HepG2 (cell line): ENCODE data around the gene IGF2. TPM values are rescaled to one million over a fixed set of nuclear protein-coding genes. Genes with fewer than 3 reads are reported as not detected.

Experiments
- ARHGAP35 ChIP-seq: sonication (generic); formaldehyde crosslinking; IDR thresholded peaks from 2 replicates; pipeline ENCODE4 v1.9.0; 2022; ENCODE audit warnings: mild to moderate bottlenecking, inconsistent platforms, moderate library complexity, missing genetic modification reagents, borderline replicate concordance
- ARID5B ChIP-seq: IDR thresholded peaks from 2 replicates; pipeline ENCODE4 v1.4.0; 2020; ENCODE audit warnings: mild to moderate bottlenecking, missing genetic modification reagents
- CCDC6 ChIP-seq: sonication (generic); formaldehyde crosslinking; IDR thresholded peaks from 2 replicates; pipeline ENCODE4 v1.8.1; 2022; ENCODE audit warnings: mild to moderate bottlenecking, missing genetic modification reagents, moderate library complexity
- CENPT ChIP-seq: sonication (generic); formaldehyde crosslinking; IDR thresholded peaks from 2 replicates; pipeline ENCODE4 v1.8.0; 2022; ENCODE audit warnings: low read depth, mild to moderate bottlenecking, moderate library complexity, missing genetic modification reagents
- GLI4 ChIP-seq: sonication (generic); formaldehyde crosslinking; IDR thresholded peaks from 2 replicates; pipeline ENCODE4 v1.5.1; 2020; ENCODE audit warnings: missing genetic modification reagents, mild to moderate bottlenecking, moderate library complexity, borderline replicate concordance
- HINFP ChIP-seq: sonication (generic); formaldehyde crosslinking; IDR thresholded peaks from 2 replicates; pipeline ENCODE4 v1.4.0; 2020; ENCODE audit warnings: low read depth, mild to moderate bottlenecking, missing genetic modification reagents
- HMG20B ChIP-seq: conservative IDR thresholded peaks from 2 replicates; pipeline ENCODE4 v1.6.1; 2016; ENCODE audit warnings: missing genetic modification reagents, missing compliant biosample characterization
- HOXA3 ChIP-seq: sonication (generic); formaldehyde crosslinking; IDR thresholded peaks from 2 replicates; pipeline ENCODE4 v1.5.0; 2020; ENCODE audit warnings: missing genetic modification reagents
- MAZ ChIP-seq, 2 experiments: sonication (generic) in 1 of 2; formaldehyde crosslinking in 1 of 2; IDR thresholded peaks; 2 replicates each; pipeline versions ENCODE4 v1.5.0 to v1.6.1; 2012 to 2020; ENCODE audit warnings: low read depth in 2 of 2, mild to moderate bottlenecking in 2 of 2, borderline replicate concordance in 1 of 2, improper control_type of control experiment in 1 of 2, low read length in 1 of 2, missing genetic modification reagents in 1 of 2, moderate library complexity in 1 of 2
- NRL ChIP-seq: sonication (generic); formaldehyde crosslinking; IDR thresholded peaks from 2 replicates; pipeline ENCODE4 v1.5.0; 2020; ENCODE audit warnings: missing genetic modification reagents, mild to moderate bottlenecking, moderate library complexity, borderline replicate concordance
- REXO4 ChIP-seq: sonication (generic); formaldehyde crosslinking; IDR thresholded peaks from 2 replicates; pipeline ENCODE4 v1.8.0; 2022; ENCODE audit warnings: missing genetic modification reagents, mild to moderate bottlenecking, borderline replicate concordance
- SALL1 ChIP-seq: sonication (generic); formaldehyde crosslinking; IDR thresholded peaks from 2 replicates; pipeline ENCODE4 v1.8.0; 2022; ENCODE audit warnings: mild to moderate bottlenecking, missing genetic modification reagents
- SOX6 ChIP-seq, 2 experiments: fragments of 450-650 bp in 1 of 2; sonication (generic) in 1 of 2; formaldehyde crosslinking in 1 of 2; IDR thresholded peaks; 2 replicates each; pipeline versions ENCODE4 v1.4.0 to v1.6.1; 2017 to 2020; ENCODE audit warnings: antibody characterized with exemption in 1 of 2, mild to moderate bottlenecking in 1 of 2, missing genetic modification reagents in 1 of 2
- SRY ChIP-seq: sonication (generic); formaldehyde crosslinking; IDR thresholded peaks from 2 replicates; pipeline ENCODE4 v1.8.0; 2022; ENCODE audit warnings: mild to moderate bottlenecking, missing genetic modification reagents
- TAF1 ChIP-seq: sonication (generic); formaldehyde crosslinking; IDR thresholded peaks from 2 replicates; pipeline ENCODE4 v1.4.0; 2020; ENCODE audit warnings: missing genetic modification reagents
- TRIM24 ChIP-seq: sonication (generic); formaldehyde crosslinking; IDR thresholded peaks from 2 replicates; pipeline ENCODE4 v1.8.0; 2022; ENCODE audit warnings: mild to moderate bottlenecking, missing genetic modification reagents
- TSC22D2 ChIP-seq: sonication (generic); formaldehyde crosslinking; IDR thresholded peaks from 2 replicates; pipeline ENCODE4 v1.5.1; 2020; ENCODE audit warnings: missing genetic modification reagents, mild to moderate bottlenecking, borderline replicate concordance
- ZFY ChIP-seq: sonication (generic); formaldehyde crosslinking; IDR thresholded peaks from 2 replicates; pipeline ENCODE4 v1.4.0; 2020; ENCODE audit warnings: missing genetic modification reagents
- ZFYVE20 ChIP-seq: sonication (generic); formaldehyde crosslinking; IDR thresholded peaks from 2 replicates; pipeline ENCODE4 v1.8.0; 2023; ENCODE audit warnings: low read depth, mild to moderate bottlenecking, moderate library complexity, missing genetic modification reagents, borderline replicate concordance
- ZNF274 ChIP-seq: sonication (generic); formaldehyde crosslinking; IDR thresholded peaks from 2 replicates; pipeline ENCODE4 v1.5.1; 2020; ENCODE audit warnings: mild to moderate bottlenecking, missing genetic modification reagents
- ZNF543 ChIP-seq: sonication (generic); formaldehyde crosslinking; IDR thresholded peaks from 2 replicates; pipeline ENCODE4 v1.4.0; 2020; ENCODE audit warnings: mild to moderate bottlenecking, missing genetic modification reagents
- ZNF556 ChIP-seq: sonication (generic); formaldehyde crosslinking; IDR thresholded peaks from 2 replicates; pipeline ENCODE4 v1.4.0; 2020; ENCODE audit warnings: mild to moderate bottlenecking, missing genetic modification reagents, borderline replicate concordance
- ZNF570 ChIP-seq: sonication (generic); formaldehyde crosslinking; IDR thresholded peaks from 2 replicates; pipeline ENCODE4 v1.4.0; 2020; ENCODE audit warnings: mild to moderate bottlenecking, missing genetic modification reagents, borderline replicate concordance
- ZNF7 ChIP-seq: IDR thresholded peaks from 2 replicates; pipeline ENCODE4 v1.6.1; 2016; ENCODE audit warnings: missing biosample characterization, missing genetic modification reagents
- ZNF773 ChIP-seq: sonication (generic); formaldehyde crosslinking; IDR thresholded peaks from 2 replicates; pipeline ENCODE4 v1.4.0; 2020; ENCODE audit warnings: missing genetic modification reagents, borderline replicate concordance
- ZZZ3 ChIP-seq: sonication (generic); formaldehyde crosslinking; IDR thresholded peaks from 2 replicates; pipeline ENCODE4 v1.4.0; 2020; ENCODE audit warnings: missing genetic modification reagents, mild to moderate bottlenecking, borderline replicate concordance
- polyA plus RNA-seq, 8 experiments: library from polyadenylated mRNA; depleted of rRNA in 3 of 8; stranded (reverse) in 7 of 8; unstranded in 1 of 8; fragments of >200 nt; fragmentation: Illumina TruSeq in 4 of 8; extraction: Trizol in 4 of 8; gene quantifications; 2 replicates each; pipeline versions ENCODE4 v1.2.1 to v1.2.3, GENCODE V29; 2011 to 2016; ENCODE audit warnings: low read depth in 4 of 8, missing spikeins in 1 of 8, mixed read lengths in 1 of 8; ENCODE audit not compliant: insufficient read depth in 1 of 8
- total RNA-seq, 5 experiments: library from RNA; depleted of rRNA; stranded (reverse); fragments of >200 nt; fragmentation: Illumina TruSeq; extraction: Trizol; gene quantifications; 2 replicates each; pipeline ENCODE4 v1.2.3, GENCODE V29; 2016; ENCODE audit warnings: low read depth in 1 of 5

The IGF2 gene
- total and polyA plus RNA-seq, 2 of the 13 experiments (the other 11 are each of a cell fraction or from before 2014, with no cell fraction given), result 79.1 to 254 TPM

DNA sequence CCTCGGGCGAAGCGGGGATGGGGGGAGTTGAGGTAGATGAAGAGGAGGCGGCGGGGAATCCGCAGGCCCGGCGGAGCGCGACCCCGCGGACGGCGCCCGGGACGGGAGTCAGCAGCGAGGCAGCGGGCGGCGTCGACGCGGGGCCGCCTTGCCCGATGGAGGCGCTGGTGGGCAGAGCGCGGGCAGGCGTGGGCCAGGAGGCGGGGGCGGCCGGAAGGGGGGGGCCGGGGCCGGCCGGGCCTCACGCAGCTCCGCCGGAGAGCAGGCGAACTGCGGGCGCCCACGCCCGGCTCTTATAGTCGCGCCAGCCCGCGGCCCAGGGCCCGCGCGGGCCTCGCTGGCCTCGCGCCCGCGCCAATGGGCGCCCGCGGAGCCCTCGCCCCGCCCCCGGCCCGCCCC lies at the start of gene IGF2 (continued):
- TF ChIP-seq SOX6 (IDR thresholded peaks at IDR 0.05) (no peak), SOX6 (CRISPR knock-in tag; IDR thresholded peaks at IDR 0.05) (no peak), HINFP (CRISPR knock-in tag) (no peak), TSC22D2 (0 out of 2 replicates have a peak, but pooled peaks have one; percentile 47), ZNF7 (CRISPR knock-in tag) (no peak), ZNF274 (CRISPR knock-in tag) (no peak), CCDC6 (CRISPR knock-in tag) (peak; percentile 69; the same call in 1 of the 2 replicates), NRL (CRISPR knock-in tag) (no peak), CENPT (CRISPR knock-in tag) (0 out of 2 replicates have a peak, but pooled peaks have one; percentile 30), ZNF773 (peak; percentile 48; the same call in 1 of the 2 replicates), SRY (CRISPR knock-in tag) (0 out of 2 replicates have a peak, but pooled peaks have one; percentile 7), SALL1 (CRISPR knock-in tag) (peak; percentile 46; the same call in 1 of the 2 replicates), HOXA3 (CRISPR knock-in tag) (peak; percentile 18; the same call in 1 of the 2 replicates), ZFYVE20 (peak; percentile 72; the same call in 1 of the 2 replicates), REXO4 (no peak), TAF1 (CRISPR knock-in tag) (0 out of 2 replicates have a peak, but pooled peaks have one; percentile 48), ARID5B (CRISPR knock-in tag) (no peak), MAZ (IDR thresholded peaks at IDR 0.05; ENCODE audit: borderline replicate concordance, low read depth, low read length) (peak; percentile 21; the same call in 1 of the 2 replicates), MAZ (CRISPR knock-in tag; IDR thresholded peaks at IDR 0.05; ENCODE audit: low read depth) (peak; percentile 10; the same call in 1 of the 2 replicates), GLI4 (no peak), HMG20B (no peak), ZZZ3 (CRISPR knock-in tag) (no peak), ZFY (CRISPR knock-in tag) (peak; percentile 56; the same call in 1 of the 2 replicates), ZNF556 (no peak), TRIM24 (CRISPR knock-in tag) (no peak), ARHGAP35 (CRISPR knock-in tag) (no peak), ZNF543 (CRISPR knock-in tag) (no peak), ZNF570 (CRISPR knock-in tag) (no peak)
